ENCODE data around the gene NEURL1B. TPM values are rescaled to one million over a fixed set of nuclear protein-coding genes. Genes with fewer than 3 reads are reported as not detected.

NEURL1B gene
- total RNA-seq, 4 donors from 2014 or later: 11.9 to 18.8 (median 15.6) TPM

- intact Hi-C loops (cut with DNase I): no loop called here
- TF ChIP-seq CTCF (IDR thresholded peaks at IDR 0.05) (no peak), POLR2A (IDR thresholded peaks at IDR 0.05) (no peak)
- WGBS, 2 donors: 86% methylated on average over 7 to 9 of the region's 9 CpGs
Measured at GRCh38 chr5:172623313-172623980, 17.6 kb upstream of the NEURL1B start.

GRCh38 chr5:172624083-172624995 is 16.7 kb upstream of the NEURL1B start:
- intact Hi-C loops (cut with DNase I): no loop called here

More at GRCh38 chr5:172623313-172623980, 17.6 kb upstream of the NEURL1B start:
- Histone ChIP-seq H3K27me3 (no peaks in the 10 kb centered on the region), H3K36me3 (no peaks in the 10 kb centered on the region), H3K4me1 (no peaks in the 10 kb centered on the region), H3K4me3 (no peak overlapping the region), H3K27ac (no peak overlapping the region), H3K9me3 (no peaks in the 10 kb centered on the region)
- DNase-seq: no peak

GRCh38 chr5:172624996-172625964 is 15.8 kb upstream of the NEURL1B start:
- no peak for DNase-seq
- 81 to 82% methylated on average over 6 to 10 of the region's 10 CpGs for WGBS, 2 donors
- no peak for TF ChIP-seq POLR2A (IDR thresholded peaks at IDR 0.05)

More at GRCh38 chr5:172624083-172624995, 16.7 kb upstream of the NEURL1B start:
- WGBS, 2 donors: 72 to 89% methylated on average over 12 to 14 of the region's 17 CpGs
- no peaks in the 10 kb centered on the region for H3K4me1 ChIP-seq
- H3K9me3 ChIP-seq: no peaks in the 10 kb centered on the region
- no peak for TF ChIP-seq POLR2A (IDR thresholded peaks at IDR 0.05)
- no peak for TF ChIP-seq CTCF (IDR thresholded peaks at IDR 0.05)
- H3K36me3 ChIP-seq: no peaks in the 10 kb centered on the region
- H3K27ac ChIP-seq: no peak overlapping the region
- DNase-seq: no peak
- H3K27me3 ChIP-seq: no peaks in the 10 kb centered on the region
- no peak overlapping the region for H3K4me3 ChIP-seq

GRCh38 chr5:172626031-172626581 is 15.0 kb upstream of the NEURL1B start:
- intact Hi-C loops (cut with DNase I): no loop called here

More at GRCh38 chr5:172624996-172625964, 15.8 kb upstream of the NEURL1B start:
- H3K27ac ChIP-seq: no peak overlapping the region
- no peak overlapping the region for H3K4me3 ChIP-seq
- H3K4me1 ChIP-seq: no peaks in the 10 kb centered on the region
- H3K27me3 ChIP-seq: no peaks in the 10 kb centered on the region
- intact Hi-C loops (cut with DNase I): no loop called here
- no peaks in the 10 kb centered on the region for H3K9me3 ChIP-seq
- H3K36me3 ChIP-seq: no peaks in the 10 kb centered on the region

More at GRCh38 chr5:172626031-172626581, 15.0 kb upstream of the NEURL1B start:
- no peaks in the 10 kb centered on the region for H3K9me3 ChIP-seq
- WGBS, 2 donors: 87 to 92% methylated on average over 7 to 8 of the region's 8 CpGs
- H3K4me1 ChIP-seq: no peaks in the 10 kb centered on the region
- no peak overlapping the region for H3K27ac ChIP-seq
- TF ChIP-seq POLR2A (IDR thresholded peaks at IDR 0.05) (no peak), CTCF (IDR thresholded peaks at IDR 0.05) (no peak)
- no peak overlapping the region for H3K4me3 ChIP-seq
- H3K27me3 ChIP-seq: no peaks in the 10 kb centered on the region
- H3K36me3 ChIP-seq: no peaks in the 10 kb centered on the region
- no peak for DNase-seq
